Astrocyte of the spinal cord (primary cell): ENCODE data around the gene CATSPER1.

ENCODE experiments used
- DNase-seq: peaks from one replicate; pipeline ENCODE4 v3.0.0; 2011; ENCODE audit warnings: low read depth, low spot score
- H3K4me3 ChIP-seq: 2 replicates; pipeline ENCODE4 v1.5.1; 2011; ENCODE audit warnings: low read depth, mild to moderate bottlenecking, low read length, moderate library complexity
- CTCF ChIP-seq: IDR thresholded peaks from 2 replicates; pipeline ENCODE4 v1.5.1; 2012; ENCODE audit warnings: low read depth, mild to moderate bottlenecking, low read length, inconsistent platforms
- in situ Hi-C: cut with HindIII; loops from 2 replicates; pipeline ENCODE4 v1.10.0; 2017; ENCODE audit warnings: low sequenced_read_pairs

The CATSPER1 gene

GRCh38 chr11:65987336-65987735, 38.9 kb downstream of the CATSPER1 start:
- TF ChIP-seq CTCF, result no peak
- no peak overlapping the region for H3K4me3 ChIP-seq
- in situ Hi-C loops, result no loop called here
- DNase-seq, result no peak

GRCh38 chr11:65983589-65983987, 42.7 kb downstream of the CATSPER1 start:
- TF ChIP-seq CTCF, result no peak
- no peak for DNase-seq
- no peak overlapping the region for H3K4me3 ChIP-seq
- in situ Hi-C loops, result no loop called here

DNA sequence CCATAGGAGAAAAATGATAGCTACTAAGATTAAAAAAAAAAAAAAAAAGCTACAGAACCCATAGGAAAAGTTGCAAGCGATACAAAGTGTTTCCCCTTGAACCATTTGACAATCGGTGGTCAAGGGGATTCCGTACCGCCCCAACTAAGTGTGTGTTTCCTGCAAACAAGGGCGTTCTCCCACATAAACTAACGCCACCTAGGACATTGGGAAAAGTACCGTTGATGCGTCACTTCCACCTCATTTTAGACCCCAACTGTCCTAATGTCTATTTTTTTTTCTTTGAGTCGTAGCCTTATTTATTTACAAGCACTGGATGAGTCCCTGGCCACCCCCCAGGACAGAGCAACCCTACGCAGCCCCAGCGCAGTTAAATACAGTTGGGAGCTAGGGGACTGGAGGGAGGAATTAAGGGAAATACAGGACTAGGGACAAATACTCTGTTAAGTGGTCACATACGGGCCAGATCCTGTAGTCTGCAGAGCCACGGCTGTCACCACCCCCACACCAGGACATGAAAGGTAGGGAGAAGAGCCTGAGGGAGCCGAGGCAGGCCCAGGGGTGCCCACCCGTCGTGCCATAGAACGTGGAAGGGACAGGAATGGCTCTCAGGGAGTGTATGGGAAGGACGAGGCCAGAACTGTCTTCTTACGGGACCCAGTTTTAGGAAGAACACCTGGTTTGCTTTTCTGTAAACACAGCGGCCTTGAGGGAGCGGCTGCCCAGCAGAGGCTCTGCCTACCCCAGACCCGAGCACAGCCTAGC, 43.3 kb downstream of the CATSPER1 start:
- in situ Hi-C loops, result no loop called here
- H3K4me3 ChIP-seq, result no peak overlapping the region
- no peak for DNase-seq
- no peak for TF ChIP-seq CTCF

DNA sequence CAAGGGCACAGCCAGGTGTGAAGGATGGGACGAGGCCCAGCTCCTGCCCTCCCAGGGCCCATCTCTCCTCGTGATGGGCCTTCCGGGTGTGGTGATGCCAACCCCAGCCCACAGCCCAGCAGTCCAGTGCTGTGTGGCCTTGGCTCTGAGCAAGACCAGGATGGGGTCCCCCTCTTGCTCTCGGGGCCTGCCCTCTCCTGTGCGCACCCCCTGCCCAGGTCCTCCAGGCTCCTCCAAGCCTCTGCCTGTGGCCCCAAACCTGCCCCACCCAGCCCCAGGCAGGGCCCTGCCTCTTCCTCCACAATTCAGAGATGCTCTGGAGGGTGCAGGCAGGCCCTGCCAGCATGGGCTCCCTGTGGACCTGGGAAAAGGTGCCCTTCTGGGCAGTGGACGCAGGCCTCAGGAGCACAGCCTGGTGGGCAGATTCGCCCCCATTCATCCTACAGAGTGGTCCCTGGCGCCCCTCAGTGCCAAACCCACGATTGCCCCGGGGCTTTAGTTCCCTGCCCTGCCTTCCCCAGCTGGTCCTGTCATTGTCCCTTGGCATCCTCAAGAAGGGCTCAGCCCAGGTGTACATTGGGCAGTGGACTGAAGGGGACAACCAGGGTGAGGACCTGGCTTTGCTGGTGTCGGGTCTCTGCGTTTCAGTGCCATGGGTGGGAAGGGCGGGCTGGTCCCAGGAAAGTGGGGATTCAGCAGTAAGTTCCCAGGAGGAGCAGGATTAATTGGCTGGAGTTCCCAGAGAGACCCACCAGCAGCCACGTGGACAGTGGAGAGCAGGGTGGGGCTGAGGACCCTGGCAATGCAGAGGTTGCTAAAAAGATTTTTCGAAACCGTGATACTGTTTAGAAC, 44.1 kb downstream of the CATSPER1 start:
- no peak overlapping the region for H3K4me3 ChIP-seq
- TF ChIP-seq CTCF, result no peak
- DNase-seq, result no peak
- in situ Hi-C loops, result no loop called here

DNA sequence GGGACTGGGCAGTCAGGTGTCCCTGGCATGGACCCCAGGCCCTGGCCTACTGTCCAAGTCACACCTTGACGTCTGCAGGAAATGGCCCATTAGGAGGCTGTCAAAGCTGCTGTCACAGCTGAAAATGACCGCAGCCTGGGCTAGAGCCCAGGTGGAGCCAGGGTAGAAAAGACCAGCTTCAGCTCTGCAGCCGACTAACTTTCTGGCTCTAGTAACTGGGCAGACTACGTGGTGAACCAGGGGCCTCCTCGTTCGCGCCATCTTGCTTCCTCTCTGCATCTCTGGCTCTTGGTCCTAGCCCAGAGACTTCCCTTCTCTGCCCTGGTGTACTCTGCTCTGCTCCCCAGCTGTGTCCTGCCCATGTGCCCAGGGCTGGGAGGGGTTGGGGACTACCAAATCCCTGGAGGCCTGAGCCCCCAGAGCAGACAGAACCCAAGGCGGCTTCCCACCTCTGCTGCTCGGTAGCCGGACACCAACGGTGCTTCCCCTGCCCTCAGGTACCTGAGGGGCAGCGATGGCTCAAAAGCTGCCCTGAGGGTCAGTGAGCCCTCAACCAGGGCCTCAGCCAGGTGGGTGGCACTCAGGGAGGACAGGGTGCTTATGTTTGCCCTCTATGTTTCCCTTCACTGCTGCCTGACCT, 45.1 kb downstream of the CATSPER1 start:
- DNase-seq, result no peak
- in situ Hi-C loops, result no loop called here
- no peak overlapping the region for H3K4me3 ChIP-seq
- TF ChIP-seq CTCF, result no peak

- in situ Hi-C loops, result no loop called here
- no peak for DNase-seq
- H3K4me3 ChIP-seq, result no peak overlapping the region
- TF ChIP-seq CTCF, result no peak
These were observed 47.0 kb downstream of the CATSPER1 start for GRCh38 chr11:65979261-65979759.
